Neural cell (in vitro differentiated cells): ENCODE measurements around the gene CHCHD1. TPM values are rescaled to one million over a fixed set of nuclear protein-coding genes. Genes with fewer than 3 reads are reported as not detected.

ENCODE experiments used
- H2AFZ ChIP-seq: fragments of 200-600, 300-800 bp; sonication (generic), shearing (Covaris generic); 2 replicates; pipeline ENCODE4 v1.6.0; 2014; ENCODE audit warnings: low read depth, mild to moderate bottlenecking, antibody characterized with exemption, low read length, moderate library complexity
- H3F3A ChIP-seq: fragments of 200-600 bp; shearing (Covaris generic); 2 replicates; pipeline ENCODE4 v1.6.1; 2016; ENCODE audit warnings: mild to moderate bottlenecking, moderate library complexity, mixed read lengths, antibody characterized with exemption, low read length; ENCODE audit not compliant: insufficient read depth, poor library complexity, severe bottlenecking
- H3K27ac ChIP-seq: fragments of 200-600, 300-800 bp; sonication (generic), shearing (Covaris generic); 2 replicates; pipeline ENCODE4 v1.5.1; 2014; ENCODE audit warnings: mild to moderate bottlenecking, low read length, moderate library complexity
- H3K27me3 ChIP-seq: fragments of 300-800, 200-600 bp; sonication (generic), shearing (Covaris generic); 2 replicates; pipeline ENCODE4 v1.6.0; 2014; ENCODE audit warnings: mild to moderate bottlenecking, low read depth, low read length, moderate library complexity; ENCODE audit not compliant: insufficient read depth
- H3K36me3 ChIP-seq: fragments of 300-800, 200-600 bp; sonication (generic), shearing (Covaris generic); 2 replicates; pipeline ENCODE4 v1.5.1; 2014; ENCODE audit warnings: mild to moderate bottlenecking, antibody characterized with exemption, low read length, moderate library complexity; ENCODE audit not compliant: insufficient read depth
- H3K4me2 ChIP-seq: fragments of 300-800, 200-600 bp; sonication (generic), shearing (Covaris generic); 2 replicates; pipeline ENCODE4 v1.6.0; 2014; ENCODE audit warnings: mild to moderate bottlenecking, low read length
- H3K4me3 ChIP-seq: fragments of 300-800, 200-600 bp; sonication (generic), shearing (Covaris generic); 2 replicates; pipeline ENCODE4 v1.5.1; 2014; ENCODE audit warnings: mild to moderate bottlenecking, low read length, moderate library complexity
- H3K79me2 ChIP-seq: fragments of 200-600 bp; shearing (Covaris generic); replicated peaks from 2 replicates; pipeline ENCODE4 v1.6.0; 2014; ENCODE audit warnings: mild to moderate bottlenecking, low read length, moderate library complexity; ENCODE audit not compliant: insufficient read depth
- H3K9ac ChIP-seq: fragments of 300-800, 200-600 bp; sonication (generic), shearing (Covaris generic); 2 replicates; pipeline ENCODE4 v1.6.1; 2016; ENCODE audit warnings: mild to moderate bottlenecking, low read length, mixed read lengths
- H3K9me2 ChIP-seq: fragments of 200-600 bp; shearing (Covaris generic); 2 replicates; pipeline ENCODE4 v1.6.1; 2016; ENCODE audit warnings: mild to moderate bottlenecking, low read length, mixed read lengths; ENCODE audit not compliant: insufficient read depth
- H3K9me3 ChIP-seq: fragments of 200-600, 300-800 bp; sonication (generic), shearing (Covaris generic); 2 replicates; pipeline ENCODE4 v1.6.1; 2016; ENCODE audit warnings: mild to moderate bottlenecking, mixed run types, low read length, moderate library complexity, mixed read lengths
- H4K20me1 ChIP-seq: fragments of 200-600 bp; shearing (Covaris generic); 2 replicates; pipeline ENCODE4 v1.6.1; 2016; ENCODE audit warnings: mild to moderate bottlenecking, mixed run types; ENCODE audit not compliant: insufficient read depth
- EP300 ChIP-seq: fragments of 450-650 bp; conservative IDR thresholded peaks from 2 replicates; pipeline ENCODE4 v1.6.1; 2014; ENCODE audit warnings: antibody characterized with exemption, mild to moderate bottlenecking, moderate library complexity; ENCODE audit not compliant: poor library complexity, severe bottlenecking
- EZH2 ChIP-seq: fragments of 200-600, 300-800 bp; shearing (Covaris generic), sonication (generic); IDR thresholded peaks from 2 replicates; pipeline ENCODE4 v1.6.1; 2014; ENCODE audit warnings: antibody characterized with exemption, low read length, borderline replicate concordance, mild to moderate bottlenecking; ENCODE audit not compliant: insufficient read depth, poor library complexity, severe bottlenecking
- MXI1 ChIP-seq: fragments of 450-650 bp; conservative IDR thresholded peaks from 2 replicates; pipeline ENCODE4 v1.6.1; 2014; ENCODE audit warnings: antibody characterized with exemption, mild to moderate bottlenecking; ENCODE audit not compliant: poor library complexity, severe bottlenecking
- POLR2AphosphoS5 ChIP-seq: IDR thresholded peaks from 2 replicates; pipeline ENCODE4 v1.6.1; 2012
- RAD21 ChIP-seq: fragments of 450-650 bp; conservative IDR thresholded peaks from 2 replicates; pipeline ENCODE4 v1.6.1; 2014; ENCODE audit warnings: antibody characterized with exemption, mild to moderate bottlenecking, moderate library complexity
- SMC3 ChIP-seq: fragments of 450-650 bp; conservative IDR thresholded peaks from 2 replicates; pipeline ENCODE4 v1.6.1; 2014; ENCODE audit warnings: antibody characterized with exemption, mild to moderate bottlenecking, moderate library complexity; ENCODE audit not compliant: poor library complexity
- TAF1 ChIP-seq: IDR thresholded peaks from 2 replicates; pipeline ENCODE4 v1.6.1; 2012; ENCODE audit warnings: low read depth
- polyA plus RNA-seq: library from polyadenylated mRNA; depleted of rRNA; stranded (reverse); fragments of >200 nt; gene quantifications from 2 replicates; pipeline ENCODE4 v1.2.3, GENCODE V29; 2014
- TF ChIP-seq, protein P1 (sequence below): fragments of 450-650 bp; IDR thresholded peaks from 2 replicates; pipeline ENCODE4 v1.5.1; 2014; ENCODE audit warnings: antibody characterized with exemption, mild to moderate bottlenecking, moderate library complexity; ENCODE audit not compliant: poor library complexity, severe bottlenecking
- TF ChIP-seq, protein P2 (sequence below): IDR thresholded peaks from 2 replicates; pipeline ENCODE4 v1.6.1; 2012; ENCODE audit warnings: borderline replicate concordance

Gene CHCHD1
- polyA plus RNA-seq, 1 donor from 2014 or later = 82.5 TPM

DNA sequence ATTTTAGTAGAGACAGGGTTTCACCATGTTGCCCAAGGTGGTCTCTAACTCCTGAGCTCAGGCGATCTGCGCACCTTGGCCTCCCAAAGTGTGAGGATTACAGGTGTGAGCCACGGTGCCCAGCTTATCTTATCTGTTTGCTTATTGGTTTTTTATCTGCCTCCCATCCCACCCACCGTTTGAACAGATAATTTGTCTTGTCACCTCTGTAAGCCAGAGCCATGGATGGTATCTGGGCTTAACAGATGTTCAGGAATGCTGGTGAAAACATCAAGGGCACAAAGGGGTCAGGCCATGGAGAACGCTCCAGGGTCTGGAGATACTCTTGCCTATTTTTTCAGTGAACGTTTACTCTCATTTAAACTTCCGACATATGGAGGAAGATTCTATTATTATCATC is 41.5 kb downstream of the CHCHD1 start:
- no peaks in the 10 kb centered on the region for H3F3A ChIP-seq
- H3K79me2 ChIP-seq = no peaks in the 10 kb centered on the region
- no peak overlapping the region for H3K4me3 ChIP-seq
- H3K9me2 ChIP-seq = no peaks in the 10 kb centered on the region
- no peaks in the 10 kb centered on the region for H3K36me3 ChIP-seq
- H3K27me3 ChIP-seq = no peaks in the 10 kb centered on the region
- no peak overlapping the region for H3K9ac ChIP-seq
- H3K27ac ChIP-seq = no peak overlapping the region
- no peak overlapping the region for H2AFZ ChIP-seq
- H4K20me1 ChIP-seq = no peaks in the 10 kb centered on the region
- TF ChIP-seq RAD21 = no peak
- no peak for TF ChIP-seq SMC3
- TF ChIP-seq MXI1 = no peak
- H3K9me3 ChIP-seq = no peaks in the 10 kb centered on the region
- no peak overlapping the region for H3K4me2 ChIP-seq

DNA sequence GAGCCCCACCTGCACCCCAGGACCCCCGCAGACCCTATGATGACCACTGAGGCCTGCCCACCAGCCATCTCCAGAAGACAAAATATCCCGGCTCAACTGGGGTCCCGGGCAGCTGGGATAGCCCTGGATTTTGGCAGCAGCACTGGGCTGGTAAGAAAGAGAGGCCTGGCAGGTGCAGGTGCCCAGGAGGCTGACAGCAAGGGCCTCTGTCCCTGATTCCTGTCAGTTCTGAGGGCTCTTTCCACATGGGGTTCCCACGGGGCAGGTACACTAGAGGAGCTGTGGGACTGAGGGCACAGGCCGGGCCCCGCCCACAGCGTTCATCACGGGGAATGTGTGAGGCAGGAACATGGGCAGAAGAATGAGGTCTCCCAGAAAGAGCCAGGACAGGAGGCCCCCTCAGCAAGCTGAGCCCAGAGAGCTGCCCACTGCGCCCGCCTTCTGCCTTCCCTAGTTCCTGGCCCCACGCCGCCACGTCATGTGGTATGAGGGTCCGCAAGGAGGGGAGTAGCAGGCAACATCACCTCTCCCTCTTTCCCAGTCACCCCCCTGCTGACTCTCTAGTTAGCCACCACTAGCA is 42.4 kb downstream of the CHCHD1 start:
- no peaks in the 10 kb centered on the region for H3K36me3 ChIP-seq
- no peak overlapping the region for H2AFZ ChIP-seq

More for the DNA sequence above, 42.4 kb downstream of the CHCHD1 start:
- TF ChIP-seq, protein P1, sequence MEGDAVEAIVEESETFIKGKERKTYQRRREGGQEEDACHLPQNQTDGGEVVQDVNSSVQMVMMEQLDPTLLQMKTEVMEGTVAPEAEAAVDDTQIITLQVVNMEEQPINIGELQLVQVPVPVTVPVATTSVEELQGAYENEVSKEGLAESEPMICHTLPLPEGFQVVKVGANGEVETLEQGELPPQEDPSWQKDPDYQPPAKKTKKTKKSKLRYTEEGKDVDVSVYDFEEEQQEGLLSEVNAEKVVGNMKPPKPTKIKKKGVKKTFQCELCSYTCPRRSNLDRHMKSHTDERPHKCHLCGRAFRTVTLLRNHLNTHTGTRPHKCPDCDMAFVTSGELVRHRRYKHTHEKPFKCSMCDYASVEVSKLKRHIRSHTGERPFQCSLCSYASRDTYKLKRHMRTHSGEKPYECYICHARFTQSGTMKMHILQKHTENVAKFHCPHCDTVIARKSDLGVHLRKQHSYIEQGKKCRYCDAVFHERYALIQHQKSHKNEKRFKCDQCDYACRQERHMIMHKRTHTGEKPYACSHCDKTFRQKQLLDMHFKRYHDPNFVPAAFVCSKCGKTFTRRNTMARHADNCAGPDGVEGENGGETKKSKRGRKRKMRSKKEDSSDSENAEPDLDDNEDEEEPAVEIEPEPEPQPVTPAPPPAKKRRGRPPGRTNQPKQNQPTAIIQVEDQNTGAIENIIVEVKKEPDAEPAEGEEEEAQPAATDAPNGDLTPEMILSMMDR = no peak
- TF ChIP-seq TAF1 (no peak), POLR2AphosphoS5 (no peak), EP300 (no peak), EZH2 (no peak), MXI1 (no peak), SMC3 (no peak), RAD21 (no peak)
- TF ChIP-seq, protein P2, sequence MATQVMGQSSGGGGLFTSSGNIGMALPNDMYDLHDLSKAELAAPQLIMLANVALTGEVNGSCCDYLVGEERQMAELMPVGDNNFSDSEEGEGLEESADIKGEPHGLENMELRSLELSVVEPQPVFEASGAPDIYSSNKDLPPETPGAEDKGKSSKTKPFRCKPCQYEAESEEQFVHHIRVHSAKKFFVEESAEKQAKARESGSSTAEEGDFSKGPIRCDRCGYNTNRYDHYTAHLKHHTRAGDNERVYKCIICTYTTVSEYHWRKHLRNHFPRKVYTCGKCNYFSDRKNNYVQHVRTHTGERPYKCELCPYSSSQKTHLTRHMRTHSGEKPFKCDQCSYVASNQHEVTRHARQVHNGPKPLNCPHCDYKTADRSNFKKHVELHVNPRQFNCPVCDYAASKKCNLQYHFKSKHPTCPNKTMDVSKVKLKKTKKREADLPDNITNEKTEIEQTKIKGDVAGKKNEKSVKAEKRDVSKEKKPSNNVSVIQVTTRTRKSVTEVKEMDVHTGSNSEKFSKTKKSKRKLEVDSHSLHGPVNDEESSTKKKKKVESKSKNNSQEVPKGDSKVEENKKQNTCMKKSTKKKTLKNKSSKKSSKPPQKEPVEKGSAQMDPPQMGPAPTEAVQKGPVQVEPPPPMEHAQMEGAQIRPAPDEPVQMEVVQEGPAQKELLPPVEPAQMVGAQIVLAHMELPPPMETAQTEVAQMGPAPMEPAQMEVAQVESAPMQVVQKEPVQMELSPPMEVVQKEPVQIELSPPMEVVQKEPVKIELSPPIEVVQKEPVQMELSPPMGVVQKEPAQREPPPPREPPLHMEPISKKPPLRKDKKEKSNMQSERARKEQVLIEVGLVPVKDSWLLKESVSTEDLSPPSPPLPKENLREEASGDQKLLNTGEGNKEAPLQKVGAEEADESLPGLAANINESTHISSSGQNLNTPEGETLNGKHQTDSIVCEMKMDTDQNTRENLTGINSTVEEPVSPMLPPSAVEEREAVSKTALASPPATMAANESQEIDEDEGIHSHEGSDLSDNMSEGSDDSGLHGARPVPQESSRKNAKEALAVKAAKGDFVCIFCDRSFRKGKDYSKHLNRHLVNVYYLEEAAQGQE = no peak
- no peak overlapping the region for H3K4me3 ChIP-seq
- H3F3A ChIP-seq = no peaks in the 10 kb centered on the region
- H3K27ac ChIP-seq = no peak overlapping the region
- H3K9ac ChIP-seq = no peak overlapping the region
- H4K20me1 ChIP-seq = no peaks in the 10 kb centered on the region
- no peaks in the 10 kb centered on the region for H3K27me3 ChIP-seq
- H3K4me2 ChIP-seq = no peak overlapping the region
- H3K9me3 ChIP-seq = no peaks in the 10 kb centered on the region
- no peaks in the 10 kb centered on the region for H3K79me2 ChIP-seq
- H3K9me2 ChIP-seq = no peaks in the 10 kb centered on the region
